NCI-H2029 (cell line): Measurements from ENCODE around the gene CDH2.

Experiments
- DNase-seq: peaks from one replicate; lab custom pipeline; 2025; lab: John Stamatoyannopoulos, UW

The CDH2 gene

DNA sequence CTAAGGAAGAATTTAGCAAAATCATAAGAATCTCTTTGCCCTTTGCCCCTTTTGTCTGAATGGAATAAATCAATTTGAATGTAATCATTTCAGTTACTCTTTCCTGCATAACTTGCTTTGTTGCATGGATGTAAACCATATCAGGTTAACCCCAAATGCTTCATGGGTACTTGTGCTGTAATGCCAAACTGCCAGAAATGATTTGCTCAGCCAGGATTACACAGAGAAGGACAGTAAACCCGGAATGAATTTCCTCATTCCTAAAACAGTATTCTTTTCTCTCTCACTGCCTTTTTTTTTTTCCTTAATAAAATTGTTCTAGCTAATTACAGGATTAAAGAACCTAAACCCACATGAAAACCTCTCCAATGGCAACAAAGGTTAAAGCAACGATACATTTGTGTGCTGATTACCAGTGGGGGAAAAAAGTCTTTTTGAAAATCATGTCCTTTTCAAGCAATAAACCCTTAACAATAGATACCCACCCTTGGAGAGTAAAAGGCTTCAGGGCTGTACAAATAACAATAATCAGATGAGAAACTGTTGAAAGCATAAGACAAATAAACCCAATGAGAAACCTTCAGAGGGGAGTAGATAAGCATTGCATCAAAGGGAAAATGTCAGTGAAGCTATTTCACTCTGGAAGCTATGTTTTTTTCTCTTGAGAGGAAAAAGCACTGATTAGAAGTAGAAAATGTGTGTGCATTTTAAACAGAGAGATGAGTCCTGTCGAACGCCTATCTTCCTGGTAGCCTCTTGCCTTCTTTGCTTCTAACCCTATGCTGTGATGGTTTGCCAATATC, 275.3 kb downstream of the CDH2 start:
- DNase-seq = no peak
